Stimulated activated CD8-positive, alpha-beta memory T cell treated with anti-CD3 and anti-CD28 coated beads, Interleukin-12 subunit alpha, Interleukin-12 subunit beta, amount 100 ng/mL, for 24 hours (primary cell): ENCODE measurements around the gene OTUD7B.
"Not testable (repeated sequence)": the region's sequence is repeated elsewhere in the genome, so short reads cannot be mapped to it uniquely, and the experiment has no call there.

Experiments
- DNase-seq: peaks from one replicate; pipeline ENCODE4 v3.0.0-alpha.2; 2020; ENCODE audit errors: extremely low read depth

The OTUD7B gene

DNA sequence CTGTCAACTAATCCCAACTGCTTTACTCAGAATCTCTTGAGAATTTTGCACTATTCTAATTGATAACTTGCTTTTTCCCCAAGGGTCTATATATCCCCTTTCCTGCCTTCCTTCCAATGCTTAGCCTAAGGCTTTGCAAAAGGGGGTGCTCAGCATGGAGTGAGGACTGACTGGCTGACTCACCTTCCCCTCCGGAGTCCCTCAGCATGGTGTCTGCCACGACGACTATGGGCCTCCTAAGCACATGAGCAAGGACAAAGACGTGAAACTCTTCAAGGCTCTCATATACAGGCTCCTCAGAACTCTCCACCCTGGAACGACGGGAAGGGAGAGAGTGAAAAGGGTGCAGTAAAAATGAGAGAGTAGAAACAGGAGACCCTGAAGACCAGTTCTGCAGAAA, 60.6 kb downstream of the OTUD7B start:
- DNase-seq, result no peak

DNA sequence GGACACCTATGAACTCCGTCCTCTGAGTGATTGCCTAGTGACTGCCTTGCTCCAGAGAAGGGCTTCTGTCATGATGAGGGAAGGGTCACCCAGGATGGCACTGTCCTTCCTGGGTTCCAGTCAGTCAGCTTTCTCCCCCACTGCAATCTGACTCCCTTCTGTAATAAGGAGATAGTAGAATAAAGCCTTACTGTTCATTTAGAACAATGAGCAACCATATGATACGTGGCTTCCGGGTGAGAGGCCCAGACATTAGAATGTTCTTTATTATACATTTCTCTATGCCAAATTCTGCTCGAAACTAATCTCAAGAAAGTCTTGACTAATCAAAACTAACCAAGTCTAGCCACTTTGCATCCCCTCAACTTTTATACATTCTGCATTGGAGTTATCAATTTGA, 65.3 kb downstream of the OTUD7B start:
- no peak for DNase-seq

DNA sequence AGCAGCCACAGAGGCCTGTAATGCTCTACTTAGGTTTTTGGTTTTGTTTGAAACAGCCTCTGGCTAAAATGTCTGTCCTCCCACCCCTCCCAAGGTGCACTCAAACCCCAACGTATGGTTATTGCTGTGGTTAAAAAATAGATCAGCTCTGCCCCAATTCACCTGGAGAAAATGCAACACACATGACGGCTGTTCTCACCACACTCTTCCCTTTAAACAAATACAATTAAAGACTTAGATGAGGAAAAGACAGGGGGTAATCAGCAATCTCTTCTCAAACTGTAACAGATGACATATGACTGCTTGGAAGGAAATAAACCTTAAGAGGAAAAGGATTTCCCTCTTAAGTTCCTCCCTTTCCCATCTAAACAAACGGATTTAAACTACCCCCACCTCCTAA, 67.6 kb downstream of the OTUD7B start:
- DNase-seq, result no peak

DNA sequence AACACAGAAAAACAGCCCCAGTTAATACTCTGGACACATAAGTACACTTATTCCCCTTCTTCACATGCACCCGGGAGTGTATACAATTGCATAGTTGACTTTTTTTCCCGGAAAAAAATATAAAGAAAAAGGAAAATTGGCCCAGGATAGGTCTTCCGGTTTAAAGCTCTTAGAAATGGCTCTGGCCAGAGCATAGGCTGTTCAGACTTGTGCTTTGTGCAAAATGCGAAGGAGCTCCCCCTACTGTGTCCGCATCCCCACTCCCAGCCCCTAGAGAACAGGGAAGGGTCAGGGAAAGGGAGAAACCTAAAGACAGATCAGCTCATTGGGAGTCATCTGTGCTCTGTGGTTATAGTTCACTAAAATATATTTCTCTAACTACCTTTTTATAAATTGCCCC, 68.3 kb downstream of the OTUD7B start:
- DNase-seq, result no peak

DNA sequence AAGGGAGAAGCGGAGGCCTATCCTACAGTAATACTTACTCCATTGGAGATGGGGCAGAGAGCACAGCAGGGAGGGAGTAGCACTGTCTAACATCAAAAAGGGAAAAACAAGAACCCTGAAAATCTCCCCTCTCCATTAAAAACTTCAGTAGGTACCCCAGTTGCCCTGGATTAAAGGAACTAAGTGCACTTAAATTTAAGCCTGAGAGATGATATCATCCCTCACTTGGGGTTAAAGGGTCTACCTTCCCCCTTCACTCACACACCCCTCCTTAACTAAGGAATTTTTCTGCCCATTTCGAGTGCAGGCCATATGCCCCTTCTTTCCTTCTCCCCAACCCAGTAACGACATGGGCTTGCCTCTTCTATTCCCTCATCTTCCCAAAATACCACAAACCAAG, 70.1 kb downstream of the OTUD7B start:
- DNase-seq, result no peak

DNA sequence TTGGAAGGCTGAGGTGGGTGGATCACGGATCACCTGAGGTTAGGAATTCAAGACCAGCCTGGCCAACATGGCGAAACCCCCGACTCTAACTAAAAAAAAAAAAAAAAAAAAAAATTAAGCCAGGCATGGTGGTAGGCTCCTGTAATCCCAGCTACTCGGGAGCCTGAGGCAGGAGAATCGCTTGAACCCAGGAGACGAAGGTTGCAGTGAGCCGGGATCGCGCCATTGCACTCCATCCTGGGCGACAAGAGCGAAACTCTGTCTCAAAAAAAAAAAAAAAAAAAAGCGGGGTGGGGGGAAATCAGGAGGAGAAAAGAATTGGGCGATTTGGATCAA, 71.9 kb downstream of the OTUD7B start:
- DNase-seq, result not testable (repeated sequence)

DNA sequence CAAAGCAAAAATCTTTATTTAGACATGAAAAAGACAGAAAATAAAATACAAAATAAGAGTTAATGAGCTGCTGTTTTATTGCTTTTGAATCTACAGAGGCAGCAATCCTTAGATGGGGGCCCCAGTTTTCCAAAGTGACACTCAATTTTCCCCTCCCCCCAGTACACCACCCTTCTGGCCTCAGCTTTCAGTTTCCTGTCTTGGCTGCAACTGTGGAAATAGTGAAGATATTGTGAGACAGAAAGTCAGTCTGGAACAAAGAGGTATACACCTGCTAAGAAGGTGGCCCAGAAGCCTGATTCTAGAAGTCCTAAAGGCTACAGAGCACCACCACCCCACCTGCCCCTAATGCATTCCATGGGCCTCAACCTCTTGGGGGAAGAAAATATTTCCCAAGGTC, 72.8 kb downstream of the OTUD7B start:
- no peak for DNase-seq

DNA sequence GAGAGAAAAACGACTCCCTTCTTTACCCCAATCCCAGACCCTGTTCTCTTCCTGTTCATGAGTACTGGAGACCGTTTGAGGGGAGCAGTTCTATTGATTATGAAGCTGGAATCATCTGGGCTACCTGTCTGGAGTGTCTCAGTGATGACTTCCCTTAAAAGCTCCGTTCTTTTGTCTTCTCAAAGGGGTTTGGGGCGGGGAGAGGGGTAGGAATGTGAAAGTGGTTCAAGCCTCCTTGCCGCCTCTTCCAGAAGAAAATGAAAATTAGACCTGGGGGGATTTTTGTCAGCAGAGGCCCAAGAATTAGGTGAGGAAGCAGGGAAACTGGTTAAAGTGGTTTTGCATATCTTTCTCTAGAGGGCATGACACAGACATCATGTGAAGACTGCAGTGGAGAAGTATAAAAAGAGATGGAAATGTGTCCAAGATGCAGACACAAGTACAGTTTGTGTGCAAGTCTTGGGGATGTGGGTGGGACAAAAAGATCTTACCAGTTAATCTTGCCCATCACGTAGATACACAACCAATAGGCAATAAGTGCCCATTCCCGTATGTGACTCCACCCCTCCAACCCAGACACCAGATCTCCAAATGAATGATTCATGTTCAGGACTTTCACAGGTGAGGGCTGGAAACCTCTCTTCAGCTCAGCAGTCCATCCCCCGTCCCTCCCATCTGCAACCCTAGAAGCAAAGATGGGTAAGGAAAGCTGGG, 73.4 kb downstream of the OTUD7B start:
- DNase-seq, result no peak

DNA sequence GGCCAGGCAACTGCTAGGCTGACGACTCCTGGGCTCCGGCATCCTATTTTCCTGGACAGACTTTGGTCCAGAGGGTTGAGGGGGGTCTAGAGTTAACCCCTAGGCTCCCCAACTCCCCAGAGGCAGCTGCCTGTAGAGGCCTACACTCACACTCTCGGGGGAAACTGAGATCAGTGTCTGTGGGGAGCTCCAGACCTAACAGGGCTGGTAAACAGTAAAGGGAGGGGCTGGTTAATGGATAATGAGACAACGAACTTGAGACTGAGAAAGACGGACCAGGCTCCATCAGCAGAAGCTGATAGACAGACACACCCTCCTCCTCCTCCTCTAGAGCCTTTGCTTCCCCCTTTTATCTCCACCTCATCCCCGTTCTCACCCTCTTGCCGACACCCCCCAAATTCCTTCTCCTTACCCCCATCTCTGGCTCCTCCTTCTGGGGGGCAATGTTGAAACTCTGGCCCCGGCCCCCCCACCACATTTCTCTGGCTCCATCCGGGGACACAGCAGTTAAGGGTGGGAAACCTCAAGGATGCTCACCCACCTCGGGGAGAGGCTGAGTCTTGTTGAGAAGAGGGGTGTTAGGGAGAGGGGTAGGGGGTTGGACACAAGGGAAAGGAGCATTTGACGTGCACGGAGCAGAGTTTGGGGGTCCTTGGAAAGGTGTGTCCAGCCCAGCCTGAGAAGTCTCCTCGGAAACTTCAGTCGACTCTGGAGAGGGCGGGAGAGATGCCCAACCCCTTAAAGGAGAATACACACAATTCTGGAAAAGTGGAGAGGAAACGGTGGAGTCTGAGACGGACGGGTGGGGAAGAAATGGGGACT, 74.1 kb downstream of the OTUD7B start, which contains the start of gene MTMR11:
MTMR11 (minus strand) TSS at position 710 of the 822 bp plus-strand sequence; CDS start at position 478, 232 bp downstream.
- DNase-seq, result no peak

DNA sequence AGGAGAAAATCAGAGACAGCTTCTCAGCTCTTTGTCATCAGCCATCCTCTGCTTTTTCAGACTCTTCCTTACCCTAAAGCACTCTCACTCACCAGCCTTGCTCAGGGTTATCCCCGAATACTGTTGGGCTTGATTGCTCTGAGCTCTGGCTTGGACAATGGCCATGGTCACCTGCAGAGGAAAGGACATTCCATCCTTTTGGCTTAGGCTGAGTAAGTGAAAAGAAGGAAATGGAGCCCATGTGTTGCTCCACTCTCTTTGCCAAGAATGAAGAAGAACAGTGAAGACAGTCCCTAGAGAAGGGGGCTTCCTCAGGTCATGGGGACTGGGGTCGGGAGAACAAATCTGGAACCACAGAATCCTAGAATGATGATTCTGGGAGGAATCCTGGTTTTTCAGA, 76.2 kb downstream of the OTUD7B start:
- DNase-seq, result no peak

DNA sequence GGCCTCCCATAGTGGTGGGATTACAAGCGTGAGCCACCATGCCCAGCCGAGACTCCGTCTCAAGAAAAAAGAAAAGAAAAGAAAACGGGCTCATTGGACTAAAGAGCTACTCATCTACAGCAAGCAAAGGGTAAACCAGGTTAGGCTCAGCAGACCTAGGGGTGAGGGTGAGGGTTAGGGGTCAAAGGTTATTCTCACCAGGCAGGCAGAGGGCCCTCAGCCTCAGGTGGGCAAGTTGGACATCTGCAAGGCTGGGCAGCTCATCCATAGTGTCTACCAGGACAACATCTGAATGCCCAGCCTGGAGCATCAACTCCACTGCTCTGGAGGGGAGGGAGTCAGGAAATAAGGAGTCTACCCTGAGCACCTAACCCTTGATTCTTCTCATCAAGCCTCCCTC, 77.3 kb downstream of the OTUD7B start:
- no peak for DNase-seq

DNA sequence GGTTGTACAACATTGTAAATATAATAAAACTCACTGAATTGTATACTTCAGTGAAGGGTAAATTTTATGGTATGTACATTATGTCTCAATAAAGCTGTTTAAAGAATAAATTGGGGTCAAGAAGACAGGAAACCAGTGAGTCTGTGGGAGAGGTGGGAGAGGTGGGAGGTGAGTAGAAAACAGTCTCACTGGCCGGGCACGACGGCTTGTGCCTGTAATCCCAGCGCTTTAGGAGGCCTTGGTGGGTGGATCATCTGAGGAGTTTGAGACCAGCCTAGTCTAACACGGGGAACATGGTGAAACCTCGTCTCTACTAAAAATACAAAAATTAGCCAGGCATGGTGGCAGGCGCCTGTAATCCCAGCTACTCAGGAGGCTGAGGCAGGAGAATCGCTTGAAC, 78.1 kb downstream of the OTUD7B start:
- no peak for DNase-seq

DNA sequence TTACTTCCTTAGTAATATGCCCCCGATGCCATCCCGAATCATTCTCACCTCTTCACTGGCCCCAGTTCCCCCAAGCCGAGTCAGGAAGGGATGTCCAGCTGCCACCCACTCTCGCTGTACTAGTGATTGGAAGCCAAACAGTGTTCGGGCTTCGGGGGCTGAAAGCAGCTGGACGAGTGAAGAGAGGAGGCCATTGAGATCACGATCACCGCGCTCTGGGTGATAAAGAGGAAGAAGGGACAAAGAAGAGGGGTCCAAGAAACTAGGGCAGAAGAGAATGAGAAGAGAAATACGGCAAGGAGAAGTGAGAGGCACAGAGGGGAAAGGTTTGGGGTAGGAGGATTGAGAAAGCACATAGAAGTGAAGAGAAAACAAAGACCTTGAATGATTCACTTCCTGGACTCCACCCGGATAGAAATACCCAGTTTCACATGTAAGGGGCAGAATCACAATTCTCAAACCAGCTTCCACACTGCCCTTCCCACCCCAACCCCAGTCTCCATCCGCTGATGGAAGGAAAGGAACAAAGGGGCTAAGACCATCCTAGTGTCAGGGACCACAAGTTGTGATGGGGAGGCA, 79.2 kb downstream of the OTUD7B start:
- no peak for DNase-seq

DNA sequence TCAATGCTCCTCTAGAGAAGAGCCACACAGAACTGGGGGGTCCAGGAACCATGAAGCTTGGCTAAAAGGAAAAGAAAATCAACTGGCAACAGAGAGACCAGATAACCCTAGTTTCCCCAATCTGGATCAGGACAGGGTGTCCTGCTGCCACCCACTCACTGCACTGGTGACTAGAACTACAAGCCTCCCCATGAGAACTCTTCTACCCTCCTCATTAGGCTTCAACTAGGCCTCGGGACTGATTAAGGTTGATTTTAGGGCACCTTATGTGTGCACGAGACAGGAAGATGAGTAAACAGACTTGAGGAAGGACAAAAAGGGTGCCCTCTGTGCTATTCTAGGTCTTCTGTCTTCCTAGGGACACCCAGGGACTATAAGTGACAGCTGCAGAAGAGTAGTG, 80.7 kb downstream of the OTUD7B start:
- no peak for DNase-seq

DNA sequence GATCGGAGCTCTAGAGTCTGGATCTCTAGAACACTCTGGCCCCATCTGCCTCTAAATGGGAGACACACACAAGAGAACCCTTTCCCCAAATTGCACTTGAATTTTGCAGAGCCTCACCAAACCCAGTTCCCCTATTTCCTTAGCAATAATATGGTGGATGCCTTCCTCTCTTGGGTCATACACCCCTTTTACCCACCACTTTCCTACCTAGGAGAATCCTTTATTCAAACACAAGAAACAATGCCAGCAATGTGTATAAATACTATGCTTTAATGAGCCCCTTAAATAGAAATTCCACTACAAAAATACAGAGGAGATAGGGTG, 82.2 kb downstream of the OTUD7B start:
- DNase-seq, result no peak

DNA sequence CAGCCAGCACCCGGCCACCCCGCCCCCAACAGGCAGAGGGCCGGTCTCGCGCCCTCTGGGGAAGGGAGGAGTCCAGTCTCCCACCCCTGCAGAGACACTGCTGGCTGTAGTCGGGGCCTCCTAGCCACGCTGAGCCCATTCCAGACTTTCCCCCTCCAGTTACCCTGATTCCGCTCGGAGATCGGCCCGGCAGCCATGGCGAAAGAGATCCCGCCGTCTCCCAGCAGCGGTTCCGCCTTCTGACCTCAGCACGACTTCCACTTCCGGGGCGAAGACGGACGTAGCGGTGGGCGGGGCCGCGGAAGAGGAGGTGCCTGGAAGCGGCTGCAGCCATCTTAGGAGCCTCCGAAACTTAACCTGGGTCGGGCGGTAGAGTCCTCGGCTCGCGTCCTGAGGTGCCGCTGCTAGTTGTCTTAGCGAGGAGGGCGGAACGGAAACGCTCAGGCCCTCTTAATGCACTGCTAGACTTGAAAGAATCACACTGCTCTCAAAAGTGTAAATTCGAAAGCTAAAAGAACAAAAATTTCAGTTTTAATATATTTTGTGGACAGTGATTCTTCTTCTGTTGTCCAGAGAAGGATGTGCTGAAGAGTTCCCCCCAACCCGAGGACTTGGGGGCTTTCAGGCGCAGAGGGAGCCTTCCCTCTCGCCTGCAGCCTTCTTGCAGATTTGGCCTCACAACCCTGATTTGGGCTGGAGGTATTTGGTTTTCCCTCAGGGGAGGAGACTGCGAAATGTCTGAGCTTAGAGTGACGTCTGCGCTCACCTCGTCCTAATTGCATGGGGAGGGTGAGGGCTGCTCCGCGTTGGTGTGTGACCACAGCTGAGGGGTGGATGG, 82.7 kb downstream of the OTUD7B start, which contains the start of gene SF3B4:
SF3B4 (minus strand) TSS at position 241 of the 838 bp plus-strand sequence; CDS start at position 197, 44 bp downstream.
- peak; percentile 89 for DNase-seq

DNA sequence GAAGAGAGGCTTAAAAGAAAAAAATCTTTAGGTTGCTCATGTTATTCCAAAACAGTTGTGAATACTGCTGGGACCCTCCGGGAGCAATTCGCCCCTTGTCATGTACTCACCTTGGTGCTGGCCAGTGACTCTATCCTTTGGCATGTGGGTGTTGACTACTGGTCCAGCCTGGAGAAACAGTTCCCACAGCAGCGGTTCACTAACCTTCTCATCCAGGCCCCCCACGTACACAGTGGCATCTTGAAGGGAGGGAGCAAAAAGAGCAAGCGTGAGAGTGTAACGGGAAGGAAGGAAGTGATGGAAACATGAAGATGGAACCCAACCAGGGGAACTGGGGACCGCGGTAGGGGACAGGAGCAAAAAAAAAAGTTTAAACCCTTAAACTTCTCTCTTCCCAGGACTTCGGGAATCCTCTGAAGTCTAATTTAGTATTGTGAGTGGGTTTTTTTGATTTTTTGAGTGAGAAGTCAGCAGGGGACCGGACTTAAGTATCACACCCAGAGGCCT, 83.4 kb downstream of the OTUD7B start:
- DNase-seq, result no peak

DNA sequence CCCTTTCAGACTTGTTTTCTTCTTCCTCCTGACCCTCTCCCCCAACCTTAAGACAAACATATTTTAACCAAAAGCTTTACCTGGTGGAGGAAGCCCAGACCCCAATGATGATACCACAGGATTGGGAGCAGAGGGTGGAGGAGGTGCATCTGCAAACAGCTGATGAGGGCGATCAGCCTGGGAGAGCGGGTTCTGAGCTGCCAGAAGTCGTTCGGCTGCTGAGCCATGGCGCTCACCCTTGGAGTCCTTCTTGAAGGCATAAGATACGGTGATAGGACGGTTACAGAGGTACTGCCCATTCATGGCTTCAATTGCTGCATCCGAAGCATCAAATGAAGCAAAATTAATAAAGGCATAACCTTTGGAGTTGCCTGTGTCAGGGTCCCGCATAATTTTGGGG, 84.2 kb downstream of the OTUD7B start:
- DNase-seq, result no peak

DNA sequence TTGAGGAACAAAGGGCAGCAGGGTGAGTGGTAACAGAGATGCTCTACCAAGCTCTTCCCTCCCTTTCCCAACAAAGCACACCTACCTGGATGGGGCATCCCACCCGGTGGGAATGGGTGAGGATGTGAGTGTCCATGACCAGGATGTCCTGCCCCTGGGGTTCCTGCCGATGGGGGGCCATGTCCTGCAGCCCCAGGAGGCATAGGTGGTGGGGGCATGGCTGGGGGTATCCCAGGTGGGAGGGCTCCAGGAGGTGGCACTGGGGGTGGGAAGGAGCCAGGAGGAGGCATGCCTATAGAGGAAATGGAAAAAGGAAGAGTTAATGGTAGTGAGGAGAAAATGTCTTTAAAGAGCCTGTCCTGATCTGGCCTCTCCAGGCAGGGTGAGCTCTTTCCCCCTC, 84.8 kb downstream of the OTUD7B start:
- DNase-seq, result no peak

DNA sequence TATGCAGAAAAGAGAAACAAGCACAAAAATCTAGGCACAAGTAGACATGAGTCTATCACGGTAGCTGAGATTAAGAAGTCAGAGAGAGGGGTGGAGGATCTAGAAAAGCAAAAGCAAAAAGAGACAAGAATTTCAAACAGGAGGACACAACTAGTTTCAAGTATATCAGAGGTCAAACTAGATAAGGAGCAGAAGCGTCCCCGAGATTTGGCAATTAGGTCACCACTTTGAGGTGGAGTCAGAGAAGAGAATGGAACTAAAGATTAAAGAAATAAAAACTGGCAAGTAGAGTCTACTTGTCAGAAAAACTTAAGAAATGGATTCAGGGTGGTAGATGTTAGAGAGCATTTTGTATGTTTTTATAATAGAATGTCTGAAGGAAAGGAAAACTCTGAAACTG, 85.2 kb downstream of the OTUD7B start:
- DNase-seq, result no peak

DNA sequence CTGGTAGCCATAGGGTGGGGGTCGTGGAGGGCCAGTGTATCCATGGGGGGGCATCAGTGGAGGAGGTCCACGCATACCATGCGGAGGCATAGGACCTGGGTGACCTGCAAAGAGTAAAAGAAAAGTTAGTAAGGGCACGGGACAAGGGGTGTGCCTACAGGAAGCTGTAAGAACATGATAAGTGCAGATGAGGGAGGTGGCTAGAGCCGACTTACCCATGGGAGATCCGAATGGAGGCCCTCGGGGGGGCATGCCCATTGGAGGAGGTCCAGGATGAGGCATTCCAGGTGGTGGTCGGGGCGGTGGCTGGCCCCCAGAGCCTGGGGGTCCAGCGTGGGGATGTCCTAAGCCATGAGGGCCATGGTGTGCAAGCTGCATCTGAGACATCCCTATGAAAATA, 86.9 kb downstream of the OTUD7B start:
- no peak for DNase-seq

DNA sequence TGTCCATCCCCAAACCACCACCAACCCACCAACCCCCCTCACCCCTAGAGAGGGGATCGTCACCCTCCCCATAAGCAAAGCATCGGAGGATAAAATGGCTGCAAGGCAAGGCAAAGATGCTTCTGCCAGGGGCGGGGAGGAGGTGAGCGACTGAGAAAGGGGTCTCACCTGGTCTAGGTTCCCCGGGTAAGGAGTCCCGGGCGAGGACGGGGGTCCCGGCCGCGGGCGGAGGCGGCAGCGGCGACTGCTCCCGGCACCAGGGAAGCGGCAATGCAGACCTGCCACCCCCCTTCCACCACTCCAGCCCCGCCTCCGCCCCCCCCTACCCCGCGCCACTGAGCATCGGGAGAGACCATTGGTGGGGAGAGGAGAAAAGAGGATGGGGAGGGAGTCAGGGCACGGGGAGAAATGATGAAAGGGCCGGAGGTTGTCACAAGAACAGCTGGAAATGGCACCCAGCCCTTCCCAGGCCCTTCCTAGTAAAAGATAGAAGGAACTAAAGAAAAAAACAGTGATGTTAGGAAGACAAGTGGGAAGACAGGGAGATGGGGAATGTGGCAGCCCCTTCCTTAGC, 92.9 kb downstream of the OTUD7B start, which contains the start of gene SV2A:
SV2A (minus strand) TSS at position 274 of the 574 bp plus-strand sequence. CDS start 4,004 bp downstream, outside the sequence.
- no peak for DNase-seq
